ENCODE data around the gene DCTN3.
A peak's percentile ranks its signal among the peaks of the same experiment; 100 is the strongest.

Gene DCTN3

GRCh38 chr9:34576597-34577399 lies 43.5 kb downstream of the DCTN3 start:
- Histone ChIP-seq H3K4me3 (ENCODE audit: low read depth, low read length) (peak overlapping the region; percentile 40), H3K4me1 (ENCODE audit: control insufficient read depth, insufficient read depth, low read length) (peaks cover 54% of the 10 kb centered on the region), H3K27ac (ENCODE audit: low read depth, low read length) (no peak overlapping the region), H3K36me3 (ENCODE audit: control insufficient read depth, insufficient read depth, low read length) (no peaks in the 10 kb centered on the region), H3K9ac (ENCODE audit: low read length) (peak overlapping the region; percentile 24), H3K9me3 (ENCODE audit: control insufficient read depth, insufficient read depth, low read depth, low read length) (no peaks in the 10 kb centered on the region), H3K27me3 (ENCODE audit: control insufficient read depth, insufficient read depth, low read length) (peaks cover 57% of the 10 kb centered on the region)

- no peak overlapping the region for H3K9ac ChIP-seq (ENCODE audit: low read length)
- H3K27ac ChIP-seq (ENCODE audit: low read depth, low read length) = no peak overlapping the region
- no peaks in the 10 kb centered on the region for H3K9me3 ChIP-seq (ENCODE audit: control insufficient read depth, insufficient read depth, low read depth, low read length)
- H3K36me3 ChIP-seq (ENCODE audit: control insufficient read depth, insufficient read depth, low read length) = no peaks in the 10 kb centered on the region
- peaks cover 56% of the 10 kb centered on the region for H3K4me1 ChIP-seq (ENCODE audit: control insufficient read depth, insufficient read depth, low read length)
- H3K27me3 ChIP-seq (ENCODE audit: control insufficient read depth, insufficient read depth, low read length) = peaks cover 49% of the 10 kb centered on the region
- H3K4me3 ChIP-seq (ENCODE audit: low read depth, low read length) = no peak overlapping the region
Measured at GRCh38 chr9:34575862-34576596, 44.3 kb downstream of the DCTN3 start.

- H3K27me3 ChIP-seq (ENCODE audit: control insufficient read depth, insufficient read depth, low read length) = peaks cover 41% of the 10 kb centered on the region
- no peaks in the 10 kb centered on the region for H3K36me3 ChIP-seq (ENCODE audit: control insufficient read depth, insufficient read depth, low read length)
- no peaks in the 10 kb centered on the region for H3K9me3 ChIP-seq (ENCODE audit: control insufficient read depth, insufficient read depth, low read depth, low read length)
- H3K9ac ChIP-seq (ENCODE audit: low read length) = no peak overlapping the region
- H3K4me1 ChIP-seq (ENCODE audit: control insufficient read depth, insufficient read depth, low read length) = peaks cover 56% of the 10 kb centered on the region
- no peak overlapping the region for H3K27ac ChIP-seq (ENCODE audit: low read depth, low read length)
- H3K4me3 ChIP-seq (ENCODE audit: low read depth, low read length) = no peak overlapping the region
Measured at GRCh38 chr9:34575241-34575640, 45.1 kb downstream of the DCTN3 start.

- no peak overlapping the region for H3K27ac ChIP-seq (ENCODE audit: low read depth, low read length)
- H3K36me3 ChIP-seq (ENCODE audit: control insufficient read depth, insufficient read depth, low read length) = no peaks in the 10 kb centered on the region
- H3K4me3 ChIP-seq (ENCODE audit: low read depth, low read length) = no peak overlapping the region
- no peaks in the 10 kb centered on the region for H3K9me3 ChIP-seq (ENCODE audit: control insufficient read depth, insufficient read depth, low read depth, low read length)
- H3K9ac ChIP-seq (ENCODE audit: low read length) = no peak overlapping the region
- H3K27me3 ChIP-seq (ENCODE audit: control insufficient read depth, insufficient read depth, low read length) = peaks cover 34% of the 10 kb centered on the region
- peaks cover 56% of the 10 kb centered on the region for H3K4me1 ChIP-seq (ENCODE audit: control insufficient read depth, insufficient read depth, low read length)
Measured at GRCh38 chr9:34574571-34574970, 45.7 kb downstream of the DCTN3 start.

GRCh38 chr9:34573599-34574325 lies 46.5 kb downstream of the DCTN3 start:
- H3K36me3 ChIP-seq (ENCODE audit: control insufficient read depth, insufficient read depth, low read length) = no peaks in the 10 kb centered on the region
- H3K27ac ChIP-seq (ENCODE audit: low read depth, low read length) = no peak overlapping the region
- no peak overlapping the region for H3K9ac ChIP-seq (ENCODE audit: low read length)
- H3K27me3 ChIP-seq (ENCODE audit: control insufficient read depth, insufficient read depth, low read length) = peaks cover 26% of the 10 kb centered on the region
- peaks cover 57% of the 10 kb centered on the region for H3K4me1 ChIP-seq (ENCODE audit: control insufficient read depth, insufficient read depth, low read length)
- no peak overlapping the region for H3K4me3 ChIP-seq (ENCODE audit: low read depth, low read length)
- H3K9me3 ChIP-seq (ENCODE audit: control insufficient read depth, insufficient read depth, low read depth, low read length) = no peaks in the 10 kb centered on the region

- Histone ChIP-seq H3K27ac (ENCODE audit: low read depth, low read length) (no peak overlapping the region), H3K9me3 (ENCODE audit: control insufficient read depth, insufficient read depth, low read depth, low read length) (no peaks in the 10 kb centered on the region), H3K4me3 (ENCODE audit: low read depth, low read length) (no peak overlapping the region), H3K27me3 (ENCODE audit: control insufficient read depth, insufficient read depth, low read length) (peaks cover 21% of the 10 kb centered on the region), H3K9ac (ENCODE audit: low read length) (no peak overlapping the region), H3K36me3 (ENCODE audit: control insufficient read depth, insufficient read depth, low read length) (no peaks in the 10 kb centered on the region), H3K4me1 (ENCODE audit: control insufficient read depth, insufficient read depth, low read length) (peaks cover 59% of the 10 kb centered on the region)
Measured at GRCh38 chr9:34572628-34573027, 47.7 kb downstream of the DCTN3 start.

- H3K4me3 ChIP-seq (ENCODE audit: low read depth, low read length) = no peak overlapping the region
- H3K27ac ChIP-seq (ENCODE audit: low read depth, low read length) = no peak overlapping the region
- no peaks in the 10 kb centered on the region for H3K36me3 ChIP-seq (ENCODE audit: control insufficient read depth, insufficient read depth, low read length)
- H3K9me3 ChIP-seq (ENCODE audit: control insufficient read depth, insufficient read depth, low read depth, low read length) = no peaks in the 10 kb centered on the region
- no peak overlapping the region for H3K9ac ChIP-seq (ENCODE audit: low read length)
- peaks cover 54% of the 10 kb centered on the region for H3K4me1 ChIP-seq (ENCODE audit: control insufficient read depth, insufficient read depth, low read length)
- peaks cover 16% of the 10 kb centered on the region for H3K27me3 ChIP-seq (ENCODE audit: control insufficient read depth, insufficient read depth, low read length)
Measured at GRCh38 chr9:34572092-34572491, 48.2 kb downstream of the DCTN3 start.

GRCh38 chr9:34571481-34571810 lies 48.8 kb downstream of the DCTN3 start:
- H3K9ac ChIP-seq (ENCODE audit: low read length) = no peak overlapping the region
- H3K9me3 ChIP-seq (ENCODE audit: control insufficient read depth, insufficient read depth, low read depth, low read length) = no peaks in the 10 kb centered on the region
- no peaks in the 10 kb centered on the region for H3K36me3 ChIP-seq (ENCODE audit: control insufficient read depth, insufficient read depth, low read length)
- H3K27me3 ChIP-seq (ENCODE audit: control insufficient read depth, insufficient read depth, low read length) = peaks cover 10% of the 10 kb centered on the region
- peaks cover 52% of the 10 kb centered on the region for H3K4me1 ChIP-seq (ENCODE audit: control insufficient read depth, insufficient read depth, low read length)
- H3K4me3 ChIP-seq (ENCODE audit: low read depth, low read length) = no peak overlapping the region
- no peak overlapping the region for H3K27ac ChIP-seq (ENCODE audit: low read depth, low read length)

- Histone ChIP-seq H3K4me1 (ENCODE audit: control insufficient read depth, insufficient read depth, low read length) (peaks cover 52% of the 10 kb centered on the region), H3K36me3 (ENCODE audit: control insufficient read depth, insufficient read depth, low read length) (no peaks in the 10 kb centered on the region), H3K4me3 (ENCODE audit: low read depth, low read length) (no peak overlapping the region), H3K27ac (ENCODE audit: low read depth, low read length) (no peak overlapping the region), H3K9ac (ENCODE audit: low read length) (no peak overlapping the region), H3K27me3 (ENCODE audit: control insufficient read depth, insufficient read depth, low read length) (peaks cover 6% of the 10 kb centered on the region; the same call in 1 of the 2 replicates), H3K9me3 (ENCODE audit: control insufficient read depth, insufficient read depth, low read depth, low read length) (no peaks in the 10 kb centered on the region)
Measured at GRCh38 chr9:34570809-34571480, 49.4 kb downstream of the DCTN3 start.

- Histone ChIP-seq H3K36me3 (ENCODE audit: control insufficient read depth, insufficient read depth, low read length) (no peaks in the 10 kb centered on the region), H3K4me1 (ENCODE audit: control insufficient read depth, insufficient read depth, low read length) (peaks cover 53% of the 10 kb centered on the region), H3K9ac (ENCODE audit: low read length) (no peak overlapping the region), H3K27me3 (ENCODE audit: control insufficient read depth, insufficient read depth, low read length) (peaks cover 3% of the 10 kb centered on the region; the same call in 1 of the 2 replicates), H3K27ac (ENCODE audit: low read depth, low read length) (no peak overlapping the region), H3K9me3 (ENCODE audit: control insufficient read depth, insufficient read depth, low read depth, low read length) (no peaks in the 10 kb centered on the region), H3K4me3 (ENCODE audit: low read depth, low read length) (no peak overlapping the region)
Measured at GRCh38 chr9:34570376-34570775, 49.9 kb downstream of the DCTN3 start.

Measured in HUES6 (cell line).